BLaER1 treated with 17β-estradiol and CSF1 and Interleukin-3, amounts not matched to agents 10 nM and 100 nM (cell line): ENCODE results near the gene AMHR2.
"Not testable (repeated sequence)": the region's sequence is repeated elsewhere in the genome, so short reads cannot be mapped to it uniquely, and the experiment has no call there.

ENCODE experiments used
- H3K27ac ChIP-seq, 11 experiments: shearing (Covaris generic); formaldehyde crosslinking; 2 replicates each; pipeline ENCODE4 v1.8.1; 2022
- H3K27me3 ChIP-seq, 11 experiments: shearing (Covaris generic); formaldehyde crosslinking; 2 replicates each; pipeline ENCODE4 v1.8.1; 2022
- H3K36me3 ChIP-seq, 11 experiments: shearing (Covaris generic); formaldehyde crosslinking; 2 replicates each; pipeline ENCODE4 v1.8.1; 2022
- H3K4me1 ChIP-seq, 10 experiments: shearing (Covaris generic); formaldehyde crosslinking; 2 replicates each; pipeline ENCODE4 v1.8.1; 2022
- H3K4me2 ChIP-seq, 11 experiments: shearing (Covaris generic); formaldehyde crosslinking; 2 replicates each; pipeline ENCODE4 v1.8.1; 2022
- H3K4me3 ChIP-seq, 10 experiments: shearing (Covaris generic); formaldehyde crosslinking; 2 replicates each; pipeline ENCODE4 v1.8.1; 2022
- H3K9ac ChIP-seq, 11 experiments: shearing (Covaris generic); formaldehyde crosslinking; 2 replicates each; pipeline ENCODE4 v1.8.1; 2022
- H3K9me3 ChIP-seq, 11 experiments: shearing (Covaris generic); formaldehyde crosslinking; replicated peaks in 1 of 11; 2 replicates each; pipeline ENCODE4 v1.8.1; 2022
- H4K20me1 ChIP-seq, 11 experiments: shearing (Covaris generic); formaldehyde crosslinking; 2 replicates each; pipeline ENCODE4 v1.8.1; 2022
- Cebpa-rat ChIP-seq, 11 experiments: shearing (Covaris generic); IDR thresholded peaks; 2 replicates each; pipeline ENCODE4 v1.8.1; 2022

AMHR2 gene

DNA sequence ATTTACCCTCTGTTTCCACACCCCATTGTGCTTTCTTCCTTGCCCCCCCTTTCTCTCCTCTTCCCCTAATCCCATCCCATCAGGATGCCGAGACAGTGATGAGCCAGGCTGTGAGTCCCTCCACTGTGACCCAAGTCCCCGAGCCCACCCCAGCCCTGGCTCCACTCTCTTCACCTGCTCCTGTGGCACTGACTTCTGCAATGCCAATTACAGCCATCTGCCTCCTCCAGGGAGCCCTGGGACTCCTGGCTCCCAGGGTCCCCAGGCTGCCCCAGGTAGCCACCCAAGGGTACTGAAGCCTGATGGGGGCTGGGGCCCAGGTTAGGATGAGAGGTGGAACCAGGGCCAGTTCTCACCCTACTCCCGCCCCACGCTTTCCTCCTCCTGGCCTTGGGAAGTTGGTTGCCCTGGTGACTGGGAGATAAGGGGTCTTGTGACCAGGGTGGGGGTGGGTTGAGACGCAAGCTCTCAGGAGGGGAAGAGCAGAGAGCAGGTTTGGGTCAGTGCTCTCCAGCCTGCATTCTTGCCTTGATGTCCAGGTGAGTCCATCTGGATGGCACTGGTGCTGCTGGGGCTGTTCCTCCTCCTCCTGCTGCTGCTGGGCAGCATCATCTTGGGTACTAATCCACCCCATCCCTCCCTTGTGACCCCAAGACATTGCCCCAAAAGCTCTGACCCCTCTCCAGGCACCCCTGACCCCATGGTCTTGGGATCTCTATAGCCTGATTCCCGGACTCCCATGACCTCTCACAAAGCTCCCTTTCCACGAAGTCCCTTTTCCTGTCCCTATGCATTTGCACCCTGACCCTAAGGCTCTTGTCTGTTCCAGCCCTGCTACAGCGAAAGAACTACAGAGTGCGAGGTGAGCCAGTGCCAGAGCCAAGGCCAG, 1.2 kb downstream of the AMHR2 start:
- peaks cover 11 to 20% (median 16%) of the 10 kb centered on the region in 10 experiments; a peak in 19 of 20 replicates for H3K4me1 ChIP-seq
- no peak overlapping the region for H3K27ac ChIP-seq
- no peaks in the 10 kb centered on the region for H4K20me1 ChIP-seq
- H3K9me3 ChIP-seq = no peaks in the 10 kb centered on the region
- H3K4me3 ChIP-seq = no peak overlapping the region
- no peak overlapping the region for H3K4me2 ChIP-seq
- no peak overlapping the region for H3K9ac ChIP-seq
- no peak for TF ChIP-seq Cebpa-rat (IDR thresholded peaks at IDR 0.05)
- peaks cover 0 to 19% (median 5%) of the 10 kb centered on the region in 11 experiments; a peak in 10 of 22 replicates for H3K27me3 ChIP-seq
- H3K36me3 ChIP-seq = no peaks in the 10 kb centered on the region

GRCh38 chr12:53425515-53426150, 2.0 kb downstream of the AMHR2 start:
- H3K27ac ChIP-seq = no peak overlapping the region

DNA sequence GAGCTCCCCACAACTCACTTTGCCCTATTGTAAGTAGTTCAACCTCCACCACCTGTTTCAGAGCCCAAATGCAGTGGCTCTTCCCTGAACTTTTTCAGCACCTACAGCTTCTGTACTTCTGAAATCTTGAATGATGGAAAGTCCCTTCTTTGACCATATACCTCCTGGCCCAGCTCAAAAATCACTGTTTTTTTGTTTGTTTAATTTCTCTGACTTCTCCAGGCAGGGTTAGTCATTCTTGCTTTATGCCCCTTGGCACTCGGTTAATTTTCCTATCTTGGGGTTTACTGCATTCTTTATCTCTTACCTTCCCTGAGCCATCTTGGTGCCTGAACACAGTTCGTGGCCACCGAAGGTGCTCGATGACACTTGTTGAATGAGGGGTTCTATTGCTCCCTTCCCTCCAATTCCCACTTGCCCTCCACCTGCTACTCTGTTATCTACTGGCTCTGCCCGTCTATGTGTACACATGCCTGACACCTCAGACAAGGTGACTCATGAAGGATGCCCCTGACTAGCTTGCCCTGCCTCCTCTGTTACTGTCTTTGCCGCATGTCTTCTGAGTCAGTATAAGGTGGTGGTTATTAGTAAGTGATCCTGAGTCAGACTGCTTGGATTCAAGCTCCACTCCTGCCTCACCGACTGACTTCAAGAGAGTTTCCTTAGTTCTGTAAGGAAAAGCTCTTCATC, 4.4 kb downstream of the AMHR2 start:
- Histone ChIP-seq H4K20me1 (no peaks in the 10 kb centered on the region), H3K36me3 (no peaks in the 10 kb centered on the region), H3K27ac (no peak overlapping the region), H3K4me1 (peaks cover 0 to 4% (median 0%) of the 10 kb centered on the region in 10 experiments; a peak in 2 of 20 replicates), H3K9me3 (no peaks in the 10 kb centered on the region), H3K27me3 (peaks cover 0 to 3% (median 0%) of the 10 kb centered on the region in 11 experiments; a peak in 1 of 22 replicates), H3K9ac (no peak overlapping the region), H3K4me3 (no peak overlapping the region), H3K4me2 (no peak overlapping the region)
- TF ChIP-seq Cebpa-rat (IDR thresholded peaks at IDR 0.05) = no peak

More at GRCh38 chr12:53425515-53426150, 2.0 kb downstream of the AMHR2 start:
- H3K4me1 ChIP-seq = peaks cover 9 to 12% (median 9%) of the 10 kb centered on the region in 10 experiments; a peak in 19 of 20 replicates
- H4K20me1 ChIP-seq = no peaks in the 10 kb centered on the region
- H3K36me3 ChIP-seq = no peaks in the 10 kb centered on the region
- no peak overlapping the region for H3K4me3 ChIP-seq
- H3K4me2 ChIP-seq = no peak overlapping the region
- no peaks in the 10 kb centered on the region for H3K9me3 ChIP-seq
- no peak for TF ChIP-seq Cebpa-rat (IDR thresholded peaks at IDR 0.05)
- no peak overlapping the region for H3K9ac ChIP-seq
- peaks cover 0 to 11% (median 1%) of the 10 kb centered on the region in 11 experiments; a peak in 10 of 22 replicates for H3K27me3 ChIP-seq

GRCh38 chr12:53428741-53429140, 5.1 kb downstream of the AMHR2 start:
- Histone ChIP-seq H3K4me2 (no peak overlapping the region), H3K4me1 (peaks cover 0 to 7% (median 0%) of the 10 kb centered on the region in 10 experiments; a peak in 2 of 20 replicates)

GRCh38 chr12:53430116-53430515, 6.5 kb downstream of the AMHR2 start:
- no peak overlapping the region for H3K27ac ChIP-seq
- H3K9ac ChIP-seq = no peak overlapping the region
- H4K20me1 ChIP-seq = no peaks in the 10 kb centered on the region
- H3K36me3 ChIP-seq = no peaks in the 10 kb centered on the region
- H3K4me2 ChIP-seq = no peak overlapping the region
- H3K4me3 ChIP-seq = no peak overlapping the region
- H3K27me3 ChIP-seq = no peaks in the 10 kb centered on the region
- TF ChIP-seq Cebpa-rat (IDR thresholded peaks at IDR 0.05) = no peak
- H3K9me3 ChIP-seq = no peaks in the 10 kb centered on the region; a peak in 1 of 22 replicates
- H3K4me1 ChIP-seq = peaks cover 0 to 11% (median 2%) of the 10 kb centered on the region in 10 experiments; a peak in 9 of 20 replicates

More at GRCh38 chr12:53428741-53429140, 5.1 kb downstream of the AMHR2 start:
- no peaks in the 10 kb centered on the region for H4K20me1 ChIP-seq
- no peak overlapping the region for H3K27ac ChIP-seq
- peaks cover 0 to 3% (median 0%) of the 10 kb centered on the region in 11 experiments; a peak in 1 of 22 replicates for H3K27me3 ChIP-seq
- no peaks in the 10 kb centered on the region for H3K9me3 ChIP-seq
- no peak for TF ChIP-seq Cebpa-rat (IDR thresholded peaks at IDR 0.05)
- H3K4me3 ChIP-seq = no peak overlapping the region
- H3K9ac ChIP-seq = no peak overlapping the region
- H3K36me3 ChIP-seq = no peaks in the 10 kb centered on the region

DNA sequence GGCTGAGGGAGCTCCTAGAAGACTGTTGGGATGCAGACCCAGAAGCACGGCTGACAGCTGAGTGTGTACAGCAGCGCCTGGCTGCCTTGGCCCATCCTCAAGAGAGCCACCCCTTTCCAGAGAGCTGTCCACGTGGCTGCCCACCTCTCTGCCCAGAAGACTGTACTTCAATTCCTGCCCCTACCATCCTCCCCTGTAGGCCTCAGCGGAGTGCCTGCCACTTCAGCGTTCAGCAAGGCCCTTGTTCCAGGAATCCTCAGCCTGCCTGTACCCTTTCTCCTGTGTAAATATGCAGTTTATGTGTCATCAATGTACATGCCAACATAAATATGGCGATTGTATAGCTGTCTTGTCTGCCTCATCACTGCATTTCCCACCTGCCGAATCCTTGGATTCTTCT, 7.5 kb downstream of the AMHR2 start:
- H3K4me1 ChIP-seq = peaks cover 0 to 21% (median 10%) of the 10 kb centered on the region in 10 experiments; a peak in 10 of 20 replicates
- H3K27me3 ChIP-seq = no peaks in the 10 kb centered on the region
- H3K36me3 ChIP-seq = no peaks in the 10 kb centered on the region
- H4K20me1 ChIP-seq = no peaks in the 10 kb centered on the region
- H3K9me3 ChIP-seq = no peaks in the 10 kb centered on the region; a peak in 1 of 22 replicates
- no peak overlapping the region for H3K4me2 ChIP-seq
- H3K27ac ChIP-seq = no peak overlapping the region
- H3K4me3 ChIP-seq = no peak overlapping the region
- H3K9ac ChIP-seq = no peak overlapping the region
- no peak for TF ChIP-seq Cebpa-rat (IDR thresholded peaks at IDR 0.05)

DNA sequence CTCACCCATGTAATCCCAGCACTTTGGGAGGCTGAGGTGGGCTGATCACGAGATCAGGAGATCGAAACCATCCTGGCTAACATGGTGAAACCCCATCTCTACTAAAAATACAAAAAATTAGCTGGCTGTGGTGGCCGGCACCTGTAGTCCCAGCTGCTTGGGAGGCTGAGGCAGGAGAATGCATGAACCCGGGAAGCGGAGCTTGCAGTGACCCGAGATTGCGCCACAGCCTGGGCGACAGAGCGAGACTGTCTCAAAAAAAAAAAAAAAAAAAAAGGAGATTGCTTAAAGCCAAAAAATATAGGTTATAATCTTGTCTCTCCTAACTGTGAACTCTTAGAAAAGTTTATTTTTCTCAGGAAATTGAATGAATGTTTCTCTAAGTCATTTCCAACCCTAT, 11.7 kb downstream of the AMHR2 start:
- peak in 5 of 11 experiments; percentile 23 to 78 (median 53); a peak in 3 of 22 replicates for TF ChIP-seq Cebpa-rat (IDR thresholded peaks at IDR 0.05)
- not testable (repeated sequence) for H4K20me1 ChIP-seq

DNA sequence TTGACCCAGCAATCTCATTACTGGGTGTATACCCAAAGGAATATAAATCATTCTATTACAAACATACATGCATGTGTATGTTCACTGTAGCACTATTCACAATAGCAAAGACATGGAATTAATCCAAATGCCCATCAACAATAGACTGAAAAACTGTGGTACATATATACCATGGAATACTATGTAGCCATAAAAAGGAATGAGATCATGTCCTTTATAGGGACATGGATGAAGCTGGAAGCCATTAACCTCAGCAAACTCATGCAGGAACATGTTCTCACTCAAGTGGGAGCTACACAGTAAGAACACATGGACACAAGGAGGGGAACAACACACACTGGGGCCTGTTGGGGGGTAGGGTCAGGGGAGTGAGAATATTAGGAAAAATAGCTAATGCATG, 15.9 kb downstream of the AMHR2 start:
- H3K27ac ChIP-seq, H3K4me3 ChIP-seq, H3K9ac ChIP-seq, H3K27me3 ChIP-seq, H3K4me2 ChIP-seq, H3K9me3 ChIP-seq: not testable (repeated sequence)
- Histone ChIP-seq H3K4me1 (peaks cover 32 to 55% (median 45%) of the 10 kb centered on the region in 10 experiments), H3K36me3 (peaks cover 9 to 20% (median 14%) of the 10 kb centered on the region in 11 experiments), H4K20me1 (peaks cover 0 to 23% (median 17%) of the 10 kb centered on the region in 11 experiments; a peak in 18 of 22 replicates)

More for the DNA sequence above, 11.7 kb downstream of the AMHR2 start:
- not testable (repeated sequence) for H3K27me3 ChIP-seq, H3K36me3 ChIP-seq, H3K9ac ChIP-seq, H3K4me3 ChIP-seq, H3K9me3 ChIP-seq
- peak overlapping the region in 7 of 11 experiments; percentile 2 to 51 (median 37); a peak in 7 of 22 replicates for H3K27ac ChIP-seq
- peaks cover under 1 to 27% (median 13%) of the 10 kb centered on the region in 10 experiments; a peak in 14 of 20 replicates for H3K4me1 ChIP-seq
- peak overlapping the region in 9 of 11 experiments; percentile 5 to 59 (median 44); a peak in 11 of 22 replicates for H3K4me2 ChIP-seq
